Thyroid gland (tissue), 4 donors: Measurements from ENCODE around the gene CFP.

ENCODE experiments used
- POLR2A ChIP-seq, 2 donors: fragments of 450-650 bp; IDR thresholded peaks; one replicate each; pipeline ENCODE4 v1.6.1; 2017; ENCODE audit warnings: antibody characterized with exemption in 2 of 2, mild to moderate bottlenecking in 2 of 2, moderate library complexity in 1 of 2
- TF ChIP-seq, protein P1 (sequence below), 6 experiments: fragments of 200-600 bp in 3 of 6; fragments of 450-650 bp in 3 of 6; sonication (generic) in 3 of 6; IDR thresholded peaks; one replicate each; pipeline ENCODE4 v1.5.1; 2016 to 2019; ENCODE audit warnings: antibody characterized with exemption in 6 of 6, mild to moderate bottlenecking in 2 of 6, inconsistent platforms in 1 of 6, moderate library complexity in 1 of 6

DNA sequence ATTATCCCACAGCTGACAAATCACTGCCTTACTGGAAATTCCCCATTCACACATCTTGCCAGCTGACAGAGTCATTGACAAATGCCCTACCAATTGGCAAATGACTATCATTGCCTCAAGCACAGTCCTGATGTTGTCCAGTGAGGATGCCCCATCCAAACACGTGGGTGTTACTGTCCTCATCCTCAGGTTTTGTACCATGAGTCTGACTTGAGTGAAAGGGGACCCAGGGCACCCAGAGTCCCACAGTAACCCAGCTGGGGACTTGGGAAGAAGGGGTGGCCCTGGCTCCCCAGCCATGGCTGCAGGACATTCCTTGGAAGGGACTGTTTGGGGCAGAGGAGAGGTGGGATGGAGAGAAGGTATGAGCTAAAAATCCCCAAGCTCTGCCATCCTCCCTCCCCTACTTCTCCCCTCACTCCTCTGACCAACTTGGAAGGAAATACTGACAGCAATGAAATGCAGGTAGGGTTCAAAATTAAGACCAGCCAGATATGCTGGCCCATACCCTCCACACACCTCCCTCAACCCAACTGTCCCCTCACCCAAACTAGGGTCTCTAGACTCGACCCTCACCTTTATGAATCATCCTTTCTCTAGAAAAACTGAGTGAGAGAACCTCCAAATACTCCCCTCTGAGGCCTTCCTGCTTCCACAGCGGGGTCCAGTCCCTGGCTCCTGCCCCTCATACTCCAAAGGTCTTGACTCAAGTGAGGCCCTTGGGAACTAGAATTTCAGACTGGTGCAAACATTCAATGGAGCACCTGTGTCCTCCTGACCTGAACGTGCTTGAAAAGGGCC lies 42.4 kb downstream of the CFP start:
- TF ChIP-seq, protein P1, sequence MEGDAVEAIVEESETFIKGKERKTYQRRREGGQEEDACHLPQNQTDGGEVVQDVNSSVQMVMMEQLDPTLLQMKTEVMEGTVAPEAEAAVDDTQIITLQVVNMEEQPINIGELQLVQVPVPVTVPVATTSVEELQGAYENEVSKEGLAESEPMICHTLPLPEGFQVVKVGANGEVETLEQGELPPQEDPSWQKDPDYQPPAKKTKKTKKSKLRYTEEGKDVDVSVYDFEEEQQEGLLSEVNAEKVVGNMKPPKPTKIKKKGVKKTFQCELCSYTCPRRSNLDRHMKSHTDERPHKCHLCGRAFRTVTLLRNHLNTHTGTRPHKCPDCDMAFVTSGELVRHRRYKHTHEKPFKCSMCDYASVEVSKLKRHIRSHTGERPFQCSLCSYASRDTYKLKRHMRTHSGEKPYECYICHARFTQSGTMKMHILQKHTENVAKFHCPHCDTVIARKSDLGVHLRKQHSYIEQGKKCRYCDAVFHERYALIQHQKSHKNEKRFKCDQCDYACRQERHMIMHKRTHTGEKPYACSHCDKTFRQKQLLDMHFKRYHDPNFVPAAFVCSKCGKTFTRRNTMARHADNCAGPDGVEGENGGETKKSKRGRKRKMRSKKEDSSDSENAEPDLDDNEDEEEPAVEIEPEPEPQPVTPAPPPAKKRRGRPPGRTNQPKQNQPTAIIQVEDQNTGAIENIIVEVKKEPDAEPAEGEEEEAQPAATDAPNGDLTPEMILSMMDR (IDR thresholded peaks at IDR 0.05): no peak
- TF ChIP-seq POLR2A (IDR thresholded peaks at IDR 0.05): no peak
